Measurements from ENCODE around the gene C11orf98.
"Not testable (repeated sequence)": the region's sequence is repeated elsewhere in the genome, so short reads cannot be mapped to it uniquely, and the experiment has no call there.

Gene C11orf98

DNA sequence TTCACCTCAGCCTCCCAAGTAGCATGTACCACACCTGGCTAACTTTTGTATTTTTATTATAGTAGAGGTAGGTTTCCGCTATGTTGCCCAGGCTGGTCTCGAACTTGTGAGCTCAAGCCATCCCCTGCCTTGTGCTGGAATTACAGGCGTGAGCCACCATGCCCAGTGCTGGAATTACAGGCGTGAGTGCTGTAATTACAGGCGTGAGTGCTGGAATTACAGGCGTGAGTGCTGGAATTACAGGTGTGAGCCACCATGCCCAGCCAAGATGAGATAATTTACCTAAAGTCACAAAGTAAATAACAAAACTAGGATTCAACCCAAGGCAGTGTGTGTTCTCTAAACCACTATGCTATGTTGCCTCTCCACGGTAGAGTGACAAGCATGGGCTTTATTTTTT lies 17.5 kb upstream of the C11orf98 start:
- DNase-seq (ENCODE audit: low read depth) = no peak

DNA sequence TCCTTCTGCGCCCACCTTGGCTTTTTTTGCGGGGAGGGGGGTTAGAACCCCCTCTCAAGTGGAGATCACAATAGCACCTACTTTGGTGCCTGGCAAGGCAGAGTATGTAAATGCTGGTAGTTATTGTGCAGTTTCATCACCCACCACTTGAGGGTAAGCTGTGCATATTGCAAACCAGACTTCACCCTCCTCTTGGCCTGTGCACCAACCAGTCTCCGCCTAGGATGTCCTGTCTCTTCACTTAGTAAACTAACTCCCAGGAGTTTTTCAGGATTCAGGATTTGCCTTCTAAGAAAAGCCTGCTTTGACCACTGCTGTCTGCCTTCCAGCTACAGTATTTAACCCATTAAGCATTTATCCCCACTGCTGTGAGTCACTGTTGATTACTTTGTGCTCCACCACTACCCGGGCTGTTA lies 15.8 kb upstream of the C11orf98 start:
- DNase-seq (ENCODE audit: low read depth) = peak; percentile 87

GRCh38 chr11:62678770-62679696 lies 14.0 kb upstream of the C11orf98 start, which contains the start of gene UBXN1:
TSS of gene UBXN1 (minus strand) at chr11:62679073. CDS start at chr11:62678923, 150 bp downstream.
- peak; percentile 90 for DNase-seq (ENCODE audit: low read depth)

- DNase-seq (ENCODE audit: low read depth) = no peak
Observed at GRCh38 chr11:62678433-62678769, 13.4 kb upstream of the C11orf98 start.

GRCh38 chr11:62677714-62678113 lies 12.7 kb upstream of the C11orf98 start:
- DNase-seq (ENCODE audit: low read depth) = no peak

DNA sequence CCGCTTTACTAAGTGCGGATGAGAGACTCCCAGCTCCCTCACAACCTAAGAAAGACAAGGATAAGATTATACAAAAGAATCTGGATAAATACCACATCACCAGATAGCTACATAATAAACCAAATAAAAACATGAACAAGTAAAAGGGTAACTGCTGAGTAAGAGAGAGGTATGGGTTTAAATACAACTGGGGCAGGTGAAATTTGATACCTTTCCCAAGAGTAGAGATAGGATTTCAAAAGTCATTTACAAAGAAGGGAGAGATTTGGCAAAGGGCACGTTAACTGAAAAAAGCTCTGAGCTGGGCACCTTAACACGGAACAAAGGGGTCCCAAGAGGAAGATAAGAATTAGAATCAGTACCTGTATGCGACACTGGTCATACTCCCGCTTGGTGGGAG lies 12.1 kb upstream of the C11orf98 start:
- DNase-seq (ENCODE audit: low read depth) = no peak

DNA sequence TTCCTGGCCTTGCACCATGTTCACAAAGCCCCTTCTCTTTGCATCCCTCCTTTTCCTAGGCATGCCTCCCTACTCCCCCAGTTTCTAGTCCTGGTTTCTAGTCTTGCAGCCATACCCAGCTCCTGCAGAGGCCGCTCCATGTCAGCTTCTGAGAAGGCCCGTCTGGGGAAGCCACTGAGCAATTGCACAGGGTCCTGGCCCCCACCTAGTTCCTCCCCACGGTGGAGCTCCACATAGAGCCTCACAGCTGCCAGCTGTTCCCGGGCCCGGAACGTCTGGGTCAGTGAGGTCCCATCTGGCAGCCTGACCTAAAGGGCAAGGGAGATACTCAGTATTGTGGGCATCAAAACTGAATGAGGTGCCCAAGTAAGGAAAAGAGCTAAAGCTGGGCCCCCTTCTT lies 11.7 kb upstream of the C11orf98 start:
- DNase-seq (ENCODE audit: low read depth) = no peak

- DNase-seq (ENCODE audit: low read depth) = not testable (repeated sequence)
Observed at GRCh38 chr11:62675415-62675814, 10.4 kb upstream of the C11orf98 start.

DNA sequence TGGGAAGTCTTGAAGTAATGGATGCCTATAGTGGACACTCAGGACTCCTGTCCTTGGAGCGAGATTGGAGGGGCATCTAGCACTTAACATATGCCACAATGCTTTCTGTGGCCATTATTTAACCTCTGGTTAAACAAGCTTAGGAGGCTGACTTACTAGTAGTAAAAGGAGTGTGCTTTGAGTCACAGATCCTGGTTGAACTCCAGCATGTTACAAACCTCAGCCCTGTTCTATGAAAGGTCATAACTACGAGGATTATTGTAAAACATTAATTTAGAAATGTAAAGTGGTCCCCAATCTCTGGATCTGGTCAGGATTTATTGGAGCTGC lies 8.2 kb upstream of the C11orf98 start:
- DNase-seq (ENCODE audit: low read depth) = no peak

DNA sequence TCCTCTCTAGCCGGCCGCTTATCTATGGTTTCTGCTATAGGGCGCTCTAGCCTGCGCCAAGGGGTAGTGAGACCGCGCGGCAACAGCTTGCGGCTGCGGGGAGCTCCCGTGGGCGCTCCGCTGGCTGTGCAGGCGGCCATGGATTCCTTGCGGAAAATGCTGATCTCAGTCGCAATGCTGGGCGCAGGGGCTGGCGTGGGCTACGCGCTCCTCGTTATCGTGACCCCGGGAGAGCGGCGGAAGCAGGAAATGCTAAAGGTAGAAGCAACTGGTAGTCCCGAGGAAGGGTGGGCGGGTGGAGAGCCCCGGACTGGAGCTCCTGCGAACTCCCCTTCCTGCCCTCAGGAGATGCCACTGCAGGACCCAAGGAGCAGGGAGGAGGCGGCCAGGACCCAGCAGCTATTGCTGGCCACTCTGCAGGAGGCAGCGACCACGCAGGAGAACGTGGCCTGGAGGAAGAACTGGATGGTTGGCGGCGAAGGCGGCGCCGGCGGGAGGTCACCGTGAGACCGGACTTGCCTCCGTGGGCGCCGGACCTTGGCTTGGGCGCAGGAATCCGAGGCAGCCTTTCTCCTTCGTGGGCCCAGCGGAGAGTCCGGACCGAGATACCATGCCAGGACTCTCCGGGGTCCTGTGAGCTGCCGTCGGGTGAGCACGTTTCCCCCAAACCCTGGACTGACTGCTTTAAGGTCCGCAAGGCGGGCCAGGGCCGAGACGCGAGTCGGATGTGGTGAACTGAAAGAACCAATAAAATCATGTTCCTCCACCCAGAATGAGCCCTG lies 6.8 kb upstream of the C11orf98 start, which contains the start of the genes LBHD1 and UQCC3:
LBHD1 (minus strand) TSS at position 660 of the 782 bp plus-strand sequence. CDS start 2,236 bp downstream, outside the sequence.
UQCC3 (plus strand) TSS at position 66 of the 782 bp plus-strand sequence; CDS start at position 139, 73 bp downstream.
- no peak for DNase-seq (ENCODE audit: low read depth)

DNA sequence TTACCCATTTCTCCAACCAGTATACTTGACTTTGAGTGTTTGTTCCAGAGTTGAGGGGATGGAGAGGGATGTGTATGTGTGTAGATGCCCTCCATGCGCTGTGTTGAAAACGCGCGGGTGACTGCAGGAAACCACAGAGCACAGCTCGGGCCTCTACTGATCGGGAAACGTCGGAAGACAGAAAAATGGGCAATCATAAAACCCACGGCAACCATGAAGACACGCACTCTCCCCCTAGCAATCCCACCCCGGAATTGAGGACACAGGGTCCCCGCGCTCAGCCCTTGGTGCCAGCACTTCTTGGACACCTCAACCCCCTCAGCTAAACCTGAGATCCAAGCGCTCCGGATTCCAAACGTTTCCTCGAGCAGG lies 6.2 kb upstream of the C11orf98 start:
- no peak for DNase-seq (ENCODE audit: low read depth)

GRCh38 chr11:62669420-62670161 lies 4.6 kb upstream of the C11orf98 start:
- no peak for DNase-seq (ENCODE audit: low read depth)

- DNase-seq (ENCODE audit: low read depth) = no peak
Observed at GRCh38 chr11:62667460-62667859, 2.5 kb upstream of the C11orf98 start.

DNA sequence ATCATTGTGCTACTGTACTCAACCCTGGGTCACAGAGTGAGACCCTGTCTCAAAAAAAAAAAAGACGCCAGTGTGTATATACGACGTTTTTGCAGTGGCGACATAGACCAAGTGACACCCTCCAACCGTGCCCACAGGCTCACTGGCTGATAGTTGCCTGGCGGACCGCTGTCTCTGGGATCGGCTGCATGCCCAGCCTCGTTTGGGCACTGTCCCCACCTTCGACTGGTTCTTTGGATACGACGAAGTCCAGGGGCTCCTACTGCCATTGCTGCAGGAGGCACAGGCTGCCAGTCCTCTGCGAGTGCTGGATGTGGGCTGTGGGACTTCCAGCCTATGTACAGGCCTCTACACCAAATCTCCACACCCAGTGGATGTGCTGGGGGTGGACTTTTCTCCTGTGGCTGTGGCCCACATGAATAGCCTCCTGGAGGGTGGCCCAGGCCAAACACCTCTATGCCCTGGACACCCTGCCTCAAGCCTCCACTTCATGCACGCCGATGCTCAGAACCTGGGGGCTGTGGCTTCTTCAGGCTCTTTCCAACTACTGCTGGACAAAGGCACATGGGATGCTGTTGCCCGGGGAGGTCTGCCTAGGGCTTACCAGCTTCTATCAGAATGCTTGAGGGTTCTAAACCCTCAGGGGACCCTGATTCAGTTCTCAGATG lies 1.4 kb upstream of the C11orf98 start:
- DNase-seq (ENCODE audit: low read depth) = no peak

DNA sequence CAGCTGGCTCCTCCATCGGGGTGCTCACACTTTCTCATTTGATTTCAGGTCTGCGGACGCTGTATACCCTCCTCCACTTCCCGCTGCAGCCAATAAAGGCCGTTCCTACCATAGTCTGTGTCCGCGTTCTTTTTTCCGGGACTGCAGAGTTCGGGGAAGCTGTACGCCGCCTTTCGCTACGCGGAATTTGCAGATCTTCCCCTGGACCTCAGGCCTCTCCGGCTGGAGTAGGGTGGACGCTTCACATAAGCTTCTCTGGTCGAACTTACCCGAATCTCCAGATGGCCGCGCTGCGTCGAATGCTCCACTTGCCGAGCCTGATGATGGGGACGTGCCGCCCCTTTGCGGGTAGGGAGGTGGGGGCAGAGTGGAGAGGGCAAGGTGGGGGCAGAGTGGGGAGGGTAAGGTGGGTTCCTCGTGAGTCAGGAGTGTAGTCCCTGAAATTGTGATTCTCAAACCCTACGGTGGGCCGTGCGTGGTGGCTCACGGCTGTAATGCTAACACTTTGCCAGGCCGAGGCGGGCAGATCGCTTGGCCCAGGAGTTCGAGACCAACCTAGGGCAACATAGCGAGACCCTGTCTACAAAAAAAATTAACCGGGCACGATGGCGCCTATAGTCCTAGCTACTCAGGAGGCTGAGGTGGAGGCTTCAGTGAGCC lies 719 bp upstream of the C11orf98 start:
- no peak for DNase-seq (ENCODE audit: low read depth)

- no peak for DNase-seq (ENCODE audit: low read depth)
Observed at GRCh38 chr11:62664405-62665074, 470 bp downstream of the C11orf98 start.

- DNase-seq (ENCODE audit: low read depth) = no peak
Observed at GRCh38 chr11:62656796-62657429, 8.1 kb downstream of the C11orf98 start.

DNA sequence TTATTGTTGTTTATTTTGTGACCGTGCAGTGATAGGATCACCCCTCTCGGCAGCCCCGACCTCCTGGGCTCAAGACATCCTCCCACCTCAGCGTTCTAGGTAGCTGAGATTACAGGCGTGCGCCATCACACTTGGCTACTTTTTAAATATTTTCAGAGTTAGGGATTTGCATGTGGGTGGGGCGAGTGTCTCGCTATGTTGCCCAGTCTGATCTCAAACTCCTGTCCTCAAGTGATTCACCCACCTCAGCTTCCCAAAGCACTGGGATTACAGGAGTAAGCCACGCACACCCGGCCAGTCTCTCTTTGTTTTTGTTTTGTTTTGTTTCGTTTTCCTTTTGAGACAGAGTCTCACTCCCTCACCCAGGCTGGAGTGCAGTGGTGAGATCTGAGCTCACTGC lies 10.7 kb downstream of the C11orf98 start:
- no peak for DNase-seq (ENCODE audit: low read depth)

DNA sequence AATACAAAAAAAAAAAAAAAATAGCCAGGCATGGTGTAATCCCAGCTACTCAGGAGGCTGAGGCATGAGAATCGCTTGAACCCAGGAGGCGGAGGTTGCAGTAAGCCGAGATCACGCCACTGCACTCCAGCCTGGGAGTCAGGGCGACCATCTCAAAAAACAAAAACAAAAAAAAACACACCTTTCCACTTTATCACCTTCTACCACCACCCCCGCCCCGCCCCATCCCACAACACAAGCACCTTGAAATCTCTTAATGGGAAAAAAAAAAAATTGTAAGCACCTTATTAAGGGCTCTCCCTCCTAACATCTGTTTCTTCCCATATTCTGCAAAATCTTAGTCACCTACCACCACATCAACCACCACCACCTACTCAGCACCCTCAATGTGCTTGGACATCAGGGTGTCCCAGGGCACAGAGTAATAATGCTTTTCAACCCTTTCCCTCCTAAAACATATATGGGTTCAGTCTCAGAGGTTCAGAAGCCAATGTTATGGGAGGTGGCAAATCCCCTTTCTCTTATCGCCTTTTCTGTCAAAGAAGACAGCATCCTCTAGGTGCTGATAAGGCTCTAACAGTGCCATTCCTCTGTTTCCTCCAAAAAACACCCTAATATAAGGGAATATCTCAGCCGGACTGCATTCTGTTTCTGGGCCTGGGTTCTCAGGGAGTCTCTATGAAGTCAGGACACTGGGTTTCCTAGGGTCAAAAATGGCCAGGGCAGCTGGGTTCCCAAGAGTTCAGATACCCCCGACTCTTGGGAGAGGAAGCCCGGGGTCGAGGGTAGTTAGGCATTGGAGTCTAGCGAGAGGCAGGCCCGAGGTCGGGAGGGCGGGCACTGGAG lies 12.6 kb downstream of the C11orf98 start:
- no peak for DNase-seq (ENCODE audit: low read depth)

All from fibroblast of the conjunctiva (primary cell).